ENCODE data around the gene LAMB1.

DNA sequence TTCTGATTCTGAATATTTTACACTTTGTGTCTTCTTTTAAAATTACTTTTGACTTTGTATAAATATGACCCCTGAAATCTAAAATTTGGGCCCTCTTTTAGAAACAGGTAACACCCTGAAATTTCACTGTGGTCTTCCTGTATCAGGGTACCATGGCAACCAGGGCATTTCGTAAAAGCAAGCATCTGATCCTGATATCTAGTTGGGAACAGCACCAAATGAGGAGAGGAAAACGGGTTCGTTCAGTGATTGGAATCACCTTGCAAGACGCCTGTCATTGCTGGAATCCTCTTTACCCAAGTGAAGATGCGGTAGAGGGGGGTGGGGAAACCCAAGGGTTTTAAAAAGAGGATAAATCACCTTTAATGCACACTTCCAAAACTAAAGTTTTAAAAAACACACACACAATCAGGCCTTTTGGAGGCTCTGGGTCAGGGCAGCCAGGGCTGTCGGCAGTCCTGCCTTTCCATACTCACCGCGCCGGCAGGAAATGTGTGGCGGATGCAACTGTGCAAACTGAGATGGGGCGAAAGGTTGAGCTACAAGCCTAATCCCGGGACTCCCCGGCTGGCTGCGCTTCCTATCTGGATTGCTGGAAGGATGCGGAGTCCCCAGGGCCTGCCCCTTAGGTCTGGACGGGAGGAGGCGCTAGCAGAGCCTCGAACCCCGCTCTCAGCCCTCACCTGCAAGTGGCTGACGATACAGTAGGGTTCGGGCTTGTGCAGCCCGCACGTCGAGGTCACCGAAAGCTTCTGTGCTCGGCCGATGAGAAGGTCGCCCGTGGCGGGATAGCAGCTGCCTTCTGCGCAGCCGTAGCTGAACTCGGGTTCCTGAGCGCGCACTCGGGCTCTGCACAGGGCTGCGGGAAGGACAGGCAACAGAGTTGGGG lies 1.8 kb downstream of the LAMB1 start:
- TF ChIP-seq CTCF (IDR thresholded peaks at IDR 0.05; ENCODE audit: insufficient read depth, low read length, poor library complexity, severe bottlenecking) (no peak), EZH2phosphoT487 (conservative IDR thresholded peaks at IDR 0.05; ENCODE audit: low read length) (no peak)
